OCI-LY3 (cell line): ENCODE results near the gene BRCA2.
"Not testable (repeated sequence)": the region's sequence is repeated elsewhere in the genome, so short reads cannot be mapped to it uniquely, and the experiment has no call there.

Experiments used
- H2AFZ ChIP-seq: fragments of 200-600, 300-600 bp; shearing (Covaris generic); 2 replicates; pipeline ENCODE4 v1.6.0; 2014; ENCODE audit warnings: antibody characterized with exemption, low read depth, low read length
- H3K27ac ChIP-seq: fragments of 200-600, 300-600 bp; sonication (generic); 2 replicates; pipeline ENCODE4 v1.5.1; 2014; ENCODE audit warnings: mild to moderate bottlenecking, low read length, moderate library complexity, mixed read lengths
- H3K27me3 ChIP-seq: fragments of 200-600, 300-600 bp; sonication (generic); 2 replicates; pipeline ENCODE4 v1.6.1; 2014; ENCODE audit warnings: low read depth, low read length, mixed read lengths
- H3K36me3 ChIP-seq: fragments of 200-600, 300-600 bp; sonication (generic); replicated peaks from 2 replicates; pipeline ENCODE3; 2014; ENCODE audit warnings: low read depth, low read length, mixed read lengths
- H3K4me1 ChIP-seq: fragments of 300-600, 200-600 bp; sonication (generic); 2 replicates; pipeline ENCODE4 v1.6.1; 2014; ENCODE audit warnings: low read length, mixed read lengths
- H3K4me2 ChIP-seq: fragments of 200-600, 300-600 bp; sonication (generic); 2 replicates; pipeline ENCODE4 v1.6.1; 2014; ENCODE audit warnings: low read length, mixed read lengths
- H3K4me3 ChIP-seq: fragments of 300-600, 200-600 bp; sonication (generic); 2 replicates; pipeline ENCODE4 v1.5.1; 2014; ENCODE audit warnings: antibody characterized with exemption, mild to moderate bottlenecking, low read length, moderate library complexity
- H3K79me2 ChIP-seq: fragments of 300-600, 200-600 bp; shearing (Covaris generic); 2 replicates; pipeline ENCODE4 v1.6.1; 2014; ENCODE audit warnings: mild to moderate bottlenecking, low read length, mixed read lengths
- H3K9ac ChIP-seq: fragments of 300-600, 200-600 bp; shearing (Covaris generic); 2 replicates; pipeline ENCODE4 v1.6.0; 2014; ENCODE audit warnings: mild to moderate bottlenecking, low read length, moderate library complexity
- H3K9me3 ChIP-seq: fragments of 200-600, 300-600 bp; shearing (Covaris generic); 2 replicates; pipeline ENCODE4 v1.6.1; 2014; ENCODE audit warnings: low read length, mixed read lengths; ENCODE audit not compliant: insufficient read depth
- H4K20me1 ChIP-seq: fragments of 200-600, 300-600 bp; sonication (generic); 2 replicates; pipeline ENCODE4 v1.6.1; 2016; ENCODE audit warnings: low read length, mixed read lengths; ENCODE audit not compliant: insufficient read depth
- CTCF ChIP-seq: fragments of 200-600, 300-600 bp; sonication (generic); IDR thresholded peaks from 2 replicates; pipeline ENCODE4 v1.5.1; 2014; ENCODE audit warnings: antibody characterized with exemption, low read length, low read depth
- EZH2phosphoT487 ChIP-seq: fragments of 200-600 bp; shearing (Covaris generic); IDR thresholded peaks from 2 replicates; pipeline ENCODE4 v1.6.1; 2018; ENCODE audit warnings: antibody characterized with exemption, mixed run types, low read depth

BRCA2 gene

DNA sequence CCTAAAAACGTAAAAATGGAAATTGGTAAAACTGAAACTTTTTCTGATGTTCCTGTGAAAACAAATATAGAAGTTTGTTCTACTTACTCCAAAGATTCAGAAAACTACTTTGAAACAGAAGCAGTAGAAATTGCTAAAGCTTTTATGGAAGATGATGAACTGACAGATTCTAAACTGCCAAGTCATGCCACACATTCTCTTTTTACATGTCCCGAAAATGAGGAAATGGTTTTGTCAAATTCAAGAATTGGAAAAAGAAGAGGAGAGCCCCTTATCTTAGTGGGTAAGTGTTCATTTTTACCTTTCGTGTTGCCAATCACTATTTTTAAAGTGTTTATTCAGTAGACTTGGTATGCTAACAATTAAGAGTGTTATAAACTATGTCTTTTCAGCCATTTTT is 25.6 kb downstream of the BRCA2 start:
- Histone ChIP-seq H3K27me3 (no peaks in the 10 kb centered on the region), H3K36me3 (peaks cover 38% of the 10 kb centered on the region), H3K9ac (no peak overlapping the region), H2AFZ (no peak overlapping the region), H3K27ac (no peak overlapping the region), H3K4me2 (peak overlapping the region; percentile 10), H3K79me2 (no peaks in the 10 kb centered on the region), H4K20me1 (no peaks in the 10 kb centered on the region), H3K9me3 (no peaks in the 10 kb centered on the region), H3K4me3 (no peak overlapping the region), H3K4me1 (peaks cover 10% of the 10 kb centered on the region)
- TF ChIP-seq EZH2phosphoT487 (no peak), CTCF (no peak)

DNA sequence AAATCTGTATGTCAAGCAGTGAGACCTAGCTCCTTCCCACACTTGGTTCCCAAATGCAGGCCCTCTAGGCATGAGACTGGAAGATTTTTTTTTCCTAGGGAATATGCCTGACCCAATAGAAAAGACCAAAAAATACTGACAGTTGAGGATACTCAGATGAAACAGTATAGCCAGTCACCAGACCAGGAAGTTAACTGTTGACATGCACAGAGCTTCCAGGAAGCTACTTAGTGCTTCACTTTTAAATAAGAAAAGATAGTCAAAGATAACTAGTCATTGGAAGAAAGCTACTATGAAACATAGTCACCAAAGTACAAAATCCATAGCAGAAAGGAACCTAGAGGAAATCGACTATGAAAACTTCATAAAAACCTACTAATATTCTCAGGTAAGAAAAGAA is 32.3 kb downstream of the BRCA2 start:
- Histone ChIP-seq H3K27ac (no peak overlapping the region), H3K36me3 (peaks cover 26% of the 10 kb centered on the region), H3K27me3 (no peaks in the 10 kb centered on the region), H3K4me3 (no peak overlapping the region), H2AFZ (no peak overlapping the region), H3K4me2 (no peak overlapping the region), H3K79me2 (no peaks in the 10 kb centered on the region), H4K20me1 (no peaks in the 10 kb centered on the region), H3K9me3 (no peaks in the 10 kb centered on the region), H3K4me1 (no peaks in the 10 kb centered on the region), H3K9ac (no peak overlapping the region)
- no peak for TF ChIP-seq EZH2phosphoT487

DNA sequence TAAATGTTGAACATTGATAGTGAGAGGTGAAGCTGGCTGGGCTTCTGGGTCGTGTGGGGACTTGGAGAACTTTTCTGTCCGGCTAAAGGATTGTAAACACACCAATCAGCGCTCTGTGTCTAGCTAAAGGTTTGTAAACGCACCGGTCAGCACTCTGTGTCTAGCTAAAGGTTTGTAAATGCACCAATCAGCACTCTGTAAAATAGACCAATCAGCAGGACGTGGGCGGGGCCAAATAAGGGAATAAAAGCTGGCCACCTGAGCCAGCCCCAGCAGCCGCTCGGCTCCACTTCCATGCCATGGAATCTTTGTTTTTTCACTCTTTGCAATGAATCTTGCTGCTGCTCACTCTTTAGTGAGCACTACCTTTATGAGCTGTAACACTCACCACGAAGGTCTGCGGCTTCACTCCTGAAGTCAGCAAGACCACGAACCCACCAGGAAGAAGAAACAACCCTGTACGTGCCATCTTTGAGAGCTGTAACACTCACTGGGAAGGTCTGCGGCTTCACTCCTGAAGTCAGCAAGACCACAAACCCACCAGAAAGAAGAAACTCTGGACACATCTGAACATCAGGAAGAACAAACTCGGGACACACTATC is 35.6 kb downstream of the BRCA2 start:
- not testable (repeated sequence) for H3K4me3 ChIP-seq, H3K4me2 ChIP-seq, H3K79me2 ChIP-seq, H3K27me3 ChIP-seq, H2AFZ ChIP-seq, H3K9ac ChIP-seq, H3K9me3 ChIP-seq, H4K20me1 ChIP-seq, H3K27ac ChIP-seq
- peaks cover 12% of the 10 kb centered on the region for H3K4me1 ChIP-seq
- peaks cover 33% of the 10 kb centered on the region for H3K36me3 ChIP-seq

DNA sequence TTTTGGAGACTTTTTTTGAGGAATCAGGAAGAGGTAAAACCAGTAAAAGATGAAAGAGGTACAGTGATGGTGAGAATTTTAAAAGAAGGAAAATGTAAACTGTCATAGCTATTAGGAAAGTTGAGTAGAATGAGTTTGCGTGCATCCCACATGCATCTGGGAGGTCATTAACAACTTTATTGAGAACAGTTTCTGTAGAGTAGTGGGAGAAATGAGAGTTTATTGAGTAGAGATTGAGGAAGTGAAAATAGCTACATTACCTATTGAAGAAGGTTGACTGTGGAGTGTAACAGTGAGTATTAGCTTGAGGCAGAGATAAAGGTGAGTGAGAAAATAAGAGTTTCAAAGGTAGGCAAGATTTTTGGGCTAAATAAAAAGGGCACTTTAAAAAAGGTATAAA is 38.7 kb downstream of the BRCA2 start:
- H3K4me3 ChIP-seq = no peak overlapping the region
- H3K27me3 ChIP-seq = no peaks in the 10 kb centered on the region
- no peak overlapping the region for H2AFZ ChIP-seq
- no peak overlapping the region for H3K27ac ChIP-seq
- no peak for TF ChIP-seq CTCF
- TF ChIP-seq EZH2phosphoT487 = no peak
- H3K9ac ChIP-seq = no peak overlapping the region
- no peaks in the 10 kb centered on the region for H3K79me2 ChIP-seq
- H3K36me3 ChIP-seq = peaks cover 21% of the 10 kb centered on the region
- no peaks in the 10 kb centered on the region for H4K20me1 ChIP-seq
- no peaks in the 10 kb centered on the region for H3K9me3 ChIP-seq
- no peak overlapping the region for H3K4me2 ChIP-seq
- peaks cover 12% of the 10 kb centered on the region for H3K4me1 ChIP-seq

DNA sequence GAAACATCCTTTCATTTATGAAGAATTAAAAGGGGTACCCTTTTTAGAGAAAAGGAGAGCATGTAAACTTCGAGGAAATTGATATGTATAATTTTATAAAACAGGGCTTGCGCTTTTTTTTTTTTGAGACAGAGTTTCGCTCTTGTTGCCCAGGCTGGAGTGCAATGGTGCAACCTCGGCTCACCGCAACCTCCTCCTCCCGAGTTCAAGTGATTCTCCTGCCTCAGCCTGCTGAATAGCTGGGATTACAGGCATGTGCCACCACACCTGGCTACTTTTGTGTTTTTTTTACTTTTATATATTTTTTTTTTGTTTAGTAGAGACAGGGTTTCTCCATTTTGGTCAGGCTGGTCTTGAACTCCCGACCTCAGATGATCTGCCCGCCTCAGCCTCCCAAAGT is 40.6 kb downstream of the BRCA2 start:
- Histone ChIP-seq H3K36me3 (peaks cover 16% of the 10 kb centered on the region), H3K4me1 (peaks cover 12% of the 10 kb centered on the region)
- H3K9ac ChIP-seq, H3K4me3 ChIP-seq, H2AFZ ChIP-seq, H3K27ac ChIP-seq, H3K79me2 ChIP-seq, H3K27me3 ChIP-seq, H4K20me1 ChIP-seq, H3K9me3 ChIP-seq, H3K4me2 ChIP-seq: not testable (repeated sequence)
